Body of pancreas (tissue), 4 donors: ENCODE data around the gene KIRREL3. TPM values are rescaled to one million over a fixed set of nuclear protein-coding genes. Genes with fewer than 3 reads are reported as not detected.

Source experiments
- ATAC-seq: fragments of 150-250 bp; one replicate; pipeline ENCODE4 v1.9.1; 2016
- DNase-seq, 4 donors: peaks; one replicate each; pipeline ENCODE4 v3.0.0-alpha.2; 2019
- H3K27ac ChIP-seq, 4 donors: fragments of 200-600 bp; sonication (generic); 1 replicate in 3 of 4; 2 replicates in 1 of 4; pipeline versions ENCODE4 v1.5.1 to v1.6.1; 2016 to 2019; ENCODE audit warnings: mild to moderate bottlenecking in 1 of 4, mixed read lengths in 1 of 4, moderate library complexity in 1 of 4
- H3K27me3 ChIP-seq, 2 donors: fragments of 200-600 bp; sonication (generic); one replicate each; pipeline ENCODE4 v1.6.0; 2016; ENCODE audit warnings: mild to moderate bottlenecking in 1 of 2
- H3K36me3 ChIP-seq, 2 donors: fragments of 200-600 bp; sonication (generic); replicated peaks in 1 of 2; 2 replicates each; pipeline ENCODE4 v1.5.1; 2016; ENCODE audit warnings: low read depth in 2 of 2; ENCODE audit not compliant: insufficient read depth in 1 of 2
- H3K4me1 ChIP-seq: fragments of 200-600 bp; sonication (generic); one replicate; pipeline ENCODE4 v1.6.0; 2016
- H3K4me3 ChIP-seq, 2 donors: fragments of 200-600 bp; sonication (generic); 1 replicate in 1 of 2; 2 replicates in 1 of 2; pipeline ENCODE4 v1.5.1; 2016 to 2019
- H3K9me3 ChIP-seq, 3 donors: fragments of 200-600 bp; sonication (generic); 1 replicate in 2 of 3; 2 replicates in 1 of 3; pipeline ENCODE4 v1.5.1; 2016
- CTCF ChIP-seq, 7 experiments: fragments of 450-650 bp in 4 of 7; fragments of 200-600 bp in 3 of 7; sonication (generic) in 3 of 7; IDR thresholded peaks; one replicate each; pipeline ENCODE4 v1.5.1; 2016 to 2019; ENCODE audit warnings: antibody characterized with exemption in 7 of 7
- POLR2A ChIP-seq, 3 donors: fragments of 450-650 bp; IDR thresholded peaks; one replicate each; pipeline ENCODE4 v1.6.1; 2016; ENCODE audit warnings: antibody characterized with exemption in 3 of 3, mild to moderate bottlenecking in 2 of 3
- WGBS, 2 donors: methylation state at CpG; one replicate each; pipeline ENCODE4 v1.1.5; 2017; 5-methylcytosine and 5-hydroxymethylcytosine counted together
- intact Hi-C: fragments of 100-400 bp; cut with DNase I; formaldehyde crosslinking; loops from one replicate; pipeline ENCODE4 v1.15.1; 2023
- total RNA-seq, 2 donors: library from RNA; depleted of rRNA; stranded (reverse); fragments of >200 nt; gene quantifications; one replicate each; pipeline ENCODE4 v1.1.0, GENCODE V29; 2016

The KIRREL3 gene
- total RNA-seq, 2 donors from 2014 or later = 0.26 TPM; not detected in 1

- ATAC-seq (no peak), DNase-seq (no peak)
- no peaks in the 10 kb centered on the region for H3K27me3 ChIP-seq
Measured at GRCh38 chr11:126628450-126628789, 372.1 kb downstream of the KIRREL3 start.

GRCh38 chr11:126627421-126627820 lies 373.1 kb downstream of the KIRREL3 start:
- Histone ChIP-seq H3K4me1 (peaks cover 35% of the 10 kb centered on the region), H3K9me3 (no peaks in the 10 kb centered on the region), H3K36me3 (no peaks in the 10 kb centered on the region), H3K27me3 (no peaks in the 10 kb centered on the region), H3K27ac (no peak overlapping the region), H3K4me3 (no peak overlapping the region)
- TF ChIP-seq CTCF (IDR thresholded peaks at IDR 0.05) (no peak), POLR2A (IDR thresholded peaks at IDR 0.05) (no peak)
- DNase-seq (no peak), ATAC-seq (no peak)
- intact Hi-C loops = no loop called here
- 93 to 100% methylated on average over 7 of the region's 7 CpGs for WGBS, 2 donors

More at GRCh38 chr11:126628450-126628789, 372.1 kb downstream of the KIRREL3 start:
- no peak overlapping the region for H3K4me3 ChIP-seq
- peaks cover 35% of the 10 kb centered on the region for H3K4me1 ChIP-seq
- no peak overlapping the region for H3K27ac ChIP-seq
- no peaks in the 10 kb centered on the region for H3K36me3 ChIP-seq
- intact Hi-C loops = no loop called here
- TF ChIP-seq POLR2A (IDR thresholded peaks at IDR 0.05) = no peak
- TF ChIP-seq CTCF (IDR thresholded peaks at IDR 0.05) = no peak
- WGBS, 2 donors = 89 to 100% methylated on average over 1 of the region's 1 CpG
- H3K9me3 ChIP-seq = no peaks in the 10 kb centered on the region

GRCh38 chr11:126624506-126624905 lies 376.1 kb downstream of the KIRREL3 start:
- Histone ChIP-seq H3K27me3 (no peaks in the 10 kb centered on the region), H3K9me3 (no peaks in the 10 kb centered on the region), H3K4me1 (peaks cover 35% of the 10 kb centered on the region), H3K4me3 (no peak overlapping the region), H3K36me3 (no peaks in the 10 kb centered on the region), H3K27ac (no peak overlapping the region)
- no peak for TF ChIP-seq POLR2A (IDR thresholded peaks at IDR 0.05)
- 57 to 58% methylated on average over 7 of the region's 7 CpGs for WGBS, 2 donors
- no peak for ATAC-seq
- intact Hi-C loops = no loop called here
- DNase-seq = no peak

- H3K27me3 ChIP-seq = no peaks in the 10 kb centered on the region
- DNase-seq (no peak), ATAC-seq (no peak)
- peaks cover 7% of the 10 kb centered on the region for H3K4me1 ChIP-seq
- H3K36me3 ChIP-seq = no peaks in the 10 kb centered on the region
- H3K27ac ChIP-seq = no peak overlapping the region
- 87 to 91% methylated on average over 3 of the region's 3 CpGs for WGBS, 2 donors
- H3K4me3 ChIP-seq = no peak overlapping the region
- no peak for TF ChIP-seq POLR2A (IDR thresholded peaks at IDR 0.05)
- no peak for TF ChIP-seq CTCF (IDR thresholded peaks at IDR 0.05)
- intact Hi-C loops = no loop called here
- no peaks in the 10 kb centered on the region for H3K9me3 ChIP-seq
Measured at GRCh38 chr11:126619516-126619915, 381.1 kb downstream of the KIRREL3 start.

GRCh38 chr11:126615845-126616244 lies 384.7 kb downstream of the KIRREL3 start:
- 82 to 91% methylated on average over 11 of the region's 11 CpGs for WGBS, 2 donors
- intact Hi-C loops = no loop called here
- no peak overlapping the region for H3K27ac ChIP-seq
- H3K4me1 ChIP-seq = no peaks in the 10 kb centered on the region
- H3K36me3 ChIP-seq = no peaks in the 10 kb centered on the region
- no peak overlapping the region for H3K4me3 ChIP-seq
- H3K27me3 ChIP-seq = no peaks in the 10 kb centered on the region
- no peaks in the 10 kb centered on the region for H3K9me3 ChIP-seq
- no peak for DNase-seq
- TF ChIP-seq CTCF (IDR thresholded peaks at IDR 0.05) (no peak), POLR2A (IDR thresholded peaks at IDR 0.05) (no peak)
- ATAC-seq = no peak
